ENCODE results near the gene NFIX. TPM values are rescaled to one million over a fixed set of nuclear protein-coding genes. Genes with fewer than 3 reads are reported as not detected.

The NFIX gene
- total RNA-seq, 4 donors from 2014 or later, result 56.0 to 154 (median 79.4) TPM

DNA sequence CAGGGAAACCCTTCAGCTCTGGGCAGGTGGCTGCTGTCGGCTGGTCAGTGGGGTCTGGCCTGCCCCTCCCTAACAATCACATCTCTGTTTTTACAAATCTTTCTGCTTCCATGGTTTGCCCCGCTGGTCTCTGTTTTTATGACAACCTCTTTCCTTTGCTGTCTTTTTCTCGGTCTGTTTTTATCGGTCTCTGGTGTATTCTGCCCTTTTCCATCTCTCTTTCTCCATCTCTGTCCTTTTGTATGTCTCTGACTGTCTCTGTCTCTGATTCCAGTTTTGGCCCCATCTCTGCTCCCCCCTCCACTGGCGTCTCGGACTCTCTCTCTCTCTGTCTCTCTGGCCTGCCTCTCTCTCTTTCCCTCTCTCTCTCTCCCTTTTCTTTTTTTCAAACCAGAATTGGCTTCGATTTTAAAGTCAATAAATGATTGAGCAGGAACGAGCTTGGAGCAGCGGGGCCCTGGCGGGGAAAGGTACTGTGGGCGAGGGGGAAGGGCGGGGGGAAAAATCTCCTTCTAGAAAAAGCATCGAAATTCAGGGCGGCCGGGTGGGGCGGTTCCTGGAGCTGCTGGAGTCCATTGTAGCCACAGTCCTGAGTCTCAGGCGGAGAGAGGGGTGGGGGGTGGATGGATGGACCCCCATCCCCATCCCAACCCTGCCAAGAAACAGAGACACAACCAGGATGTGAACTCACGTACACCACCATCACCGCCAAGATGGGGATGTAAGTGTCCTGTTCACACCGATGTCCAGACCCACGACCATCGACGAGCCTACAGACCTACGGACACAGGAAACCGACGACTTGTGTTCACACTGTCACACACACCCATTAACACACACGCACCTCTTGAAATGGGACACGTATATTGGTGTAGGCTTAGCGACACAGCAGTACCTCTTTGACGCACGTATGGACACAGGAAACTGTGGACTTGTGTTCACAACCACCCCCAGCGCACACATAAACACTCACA is 3.0 kb downstream of the NFIX start:
- peaks cover 44 to 77% (median 75%) of the 10 kb centered on the region in 4 donors for H3K4me1 ChIP-seq
- intact Hi-C loops (cut with DNase I), result loop anchor here (2.0 kb wide), 1 partner anchor 25 kb away; no protein-coding TSS in a partner anchor
- 68% methylated on average over 31 of the region's 32 CpGs for WGBS
- H3K36me3 ChIP-seq, result peaks cover 0 to 14% (median 10%) of the 10 kb centered on the region in 4 donors
- no peak for DNase-seq (ENCODE audit: extremely low spot score)
- TF ChIP-seq POLR2AphosphoS5 (IDR thresholded peaks at IDR 0.05), result no peak
- TF ChIP-seq EP300 (IDR thresholded peaks at IDR 0.05), result no peak
- TF ChIP-seq, protein P1, sequence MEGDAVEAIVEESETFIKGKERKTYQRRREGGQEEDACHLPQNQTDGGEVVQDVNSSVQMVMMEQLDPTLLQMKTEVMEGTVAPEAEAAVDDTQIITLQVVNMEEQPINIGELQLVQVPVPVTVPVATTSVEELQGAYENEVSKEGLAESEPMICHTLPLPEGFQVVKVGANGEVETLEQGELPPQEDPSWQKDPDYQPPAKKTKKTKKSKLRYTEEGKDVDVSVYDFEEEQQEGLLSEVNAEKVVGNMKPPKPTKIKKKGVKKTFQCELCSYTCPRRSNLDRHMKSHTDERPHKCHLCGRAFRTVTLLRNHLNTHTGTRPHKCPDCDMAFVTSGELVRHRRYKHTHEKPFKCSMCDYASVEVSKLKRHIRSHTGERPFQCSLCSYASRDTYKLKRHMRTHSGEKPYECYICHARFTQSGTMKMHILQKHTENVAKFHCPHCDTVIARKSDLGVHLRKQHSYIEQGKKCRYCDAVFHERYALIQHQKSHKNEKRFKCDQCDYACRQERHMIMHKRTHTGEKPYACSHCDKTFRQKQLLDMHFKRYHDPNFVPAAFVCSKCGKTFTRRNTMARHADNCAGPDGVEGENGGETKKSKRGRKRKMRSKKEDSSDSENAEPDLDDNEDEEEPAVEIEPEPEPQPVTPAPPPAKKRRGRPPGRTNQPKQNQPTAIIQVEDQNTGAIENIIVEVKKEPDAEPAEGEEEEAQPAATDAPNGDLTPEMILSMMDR (IDR thresholded peaks at IDR 0.05), result no peak
- no peak for TF ChIP-seq POLR2A (IDR thresholded peaks at IDR 0.05; ENCODE audit: low read depth)
- H3K27ac ChIP-seq (replicated peaks in 1 of 4), result peak overlapping the region; percentile 88 to 98 (median 97)
- H3K9me3 ChIP-seq, result no peaks in the 10 kb centered on the region
- H3K4me3 ChIP-seq, result peak overlapping the region; percentile 74 to 92 (median 78)
- no peaks in the 10 kb centered on the region for H3K27me3 ChIP-seq

- intact Hi-C loops (cut with DNase I), result no loop called here
- H3K9me3 ChIP-seq, result no peaks in the 10 kb centered on the region
- WGBS, result 87% methylated on average over 17 of the region's 19 CpGs
- peak overlapping the region; percentile 88 to 98 (median 97) for H3K27ac ChIP-seq (replicated peaks in 1 of 4)
- no peak for DNase-seq (ENCODE audit: extremely low spot score)
- H3K4me3 ChIP-seq, result peak overlapping the region; percentile 46 to 61 (median 58)
- H3K4me1 ChIP-seq, result peaks cover 70 to 100% (median 97%) of the 10 kb centered on the region in 4 donors
- H3K27me3 ChIP-seq, result no peaks in the 10 kb centered on the region
- H3K36me3 ChIP-seq, result peaks cover 0 to 14% (median 10%) of the 10 kb centered on the region in 4 donors
- TF ChIP-seq, protein P1 (IDR thresholded peaks at IDR 0.05), result no peak
- TF ChIP-seq POLR2A (IDR thresholded peaks at IDR 0.05; ENCODE audit: low read depth), result no peak
- no peak for TF ChIP-seq POLR2AphosphoS5 (IDR thresholded peaks at IDR 0.05)
Observed at GRCh38 chr19:13001166-13001501, 5.9 kb downstream of the NFIX start.

GRCh38 chr19:13001502-13002165 is 6.4 kb downstream of the NFIX start:
- TF ChIP-seq POLR2A (IDR thresholded peaks at IDR 0.05; ENCODE audit: low read depth), result no peak
- peak; percentile 55 to 61 for TF ChIP-seq POLR2AphosphoS5 (IDR thresholded peaks at IDR 0.05)
- Histone ChIP-seq H3K9me3 (no peaks in the 10 kb centered on the region), H3K4me1 (peaks cover 74 to 100% (median 99%) of the 10 kb centered on the region in 4 donors), H3K36me3 (peaks cover 0 to 14% (median 10%) of the 10 kb centered on the region in 4 donors), H3K27me3 (no peaks in the 10 kb centered on the region), H3K4me3 (peak overlapping the region; percentile 46 to 61 (median 58)), H3K27ac (replicated peaks in 1 of 4) (peak overlapping the region; percentile 88 to 98 (median 97))
- no peak for DNase-seq (ENCODE audit: extremely low spot score)
- intact Hi-C loops (cut with DNase I), result no loop called here
- 62% methylated on average over 21 of the region's 41 CpGs for WGBS

DNA sequence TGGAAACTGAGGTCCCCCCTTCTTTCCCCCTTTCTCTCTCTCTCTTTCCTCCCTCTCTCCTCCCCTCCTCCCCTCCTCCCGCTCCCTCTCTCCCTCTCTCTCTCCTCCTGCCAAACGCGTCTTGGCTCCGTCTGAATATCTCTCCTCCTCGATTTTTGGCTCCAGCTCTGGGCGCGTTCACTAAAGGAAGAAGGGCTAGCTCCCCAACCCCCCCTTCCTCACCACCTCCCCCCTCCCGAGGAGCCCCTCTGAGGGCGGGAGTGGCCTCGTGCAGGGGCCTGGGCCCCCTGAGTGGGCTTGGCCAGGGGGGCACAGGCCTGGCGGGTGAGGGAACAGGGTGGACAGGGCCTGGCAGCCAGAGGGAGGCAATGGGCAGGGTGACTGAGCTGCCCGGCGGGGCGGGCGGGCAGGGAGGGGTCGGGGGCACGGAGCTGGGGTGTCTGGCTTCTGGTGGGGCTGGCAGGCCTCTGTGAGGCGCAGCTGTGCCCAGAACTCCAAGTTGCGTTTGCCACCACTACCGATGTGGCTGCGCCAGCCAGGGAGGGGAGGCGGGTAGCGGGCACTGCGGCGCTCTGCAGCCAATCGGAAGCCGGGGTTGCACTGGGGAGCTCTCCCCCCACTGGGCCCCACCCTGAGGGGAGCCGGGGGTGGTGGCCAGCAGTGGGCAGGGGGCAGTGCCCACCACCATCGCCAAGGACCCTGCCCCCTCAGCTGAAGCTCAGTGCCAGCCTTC is 7.1 kb downstream of the NFIX start:
- Histone ChIP-seq H3K9me3 (no peaks in the 10 kb centered on the region), H3K27me3 (no peaks in the 10 kb centered on the region), H3K27ac (replicated peaks in 1 of 4) (peak overlapping the region; percentile 88 to 98 (median 97)), H3K36me3 (peaks cover 0 to 14% (median 10%) of the 10 kb centered on the region in 4 donors), H3K4me3 (peak overlapping the region; percentile 46 to 61 (median 58)), H3K4me1 (peaks cover 74 to 100% (median 99%) of the 10 kb centered on the region in 4 donors)
- intact Hi-C loops (cut with DNase I), result no loop called here
- DNase-seq (ENCODE audit: extremely low spot score), result no peak
- WGBS, result 31% methylated on average over 21 of the region's 29 CpGs
- TF ChIP-seq POLR2A (IDR thresholded peaks at IDR 0.05; ENCODE audit: low read depth), result no peak
- peak; percentile 2 to 69 for TF ChIP-seq POLR2AphosphoS5 (IDR thresholded peaks at IDR 0.05)
- TF ChIP-seq, protein P1 (IDR thresholded peaks at IDR 0.05), result peak; percentile 26 to 34 (median 31)
- no peak for TF ChIP-seq EP300 (IDR thresholded peaks at IDR 0.05)
